Karpas-422 (cell line): ENCODE data around the gene LRRN4. TPM values are rescaled to one million over a fixed set of nuclear protein-coding genes. Genes with fewer than 3 reads are reported as not detected.

ENCODE experiments used
- DNase-seq: peaks from one replicate; pipeline ENCODE4 v3.0.0-alpha.2; 2015
- H2AFZ ChIP-seq: fragments of 200-600 bp; sonication (generic); 2 replicates; pipeline ENCODE4 v1.6.1; 2014; ENCODE audit warnings: antibody characterized with exemption, low read length, mixed read lengths
- H3K27ac ChIP-seq: fragments of 200-600 bp; sonication (generic); 2 replicates; pipeline ENCODE4 v1.5.1; 2014; ENCODE audit warnings: mild to moderate bottlenecking, low read length, moderate library complexity
- H3K27me3 ChIP-seq: fragments of 200-600 bp; sonication (generic); 2 replicates; pipeline ENCODE4 v1.6.1; 2014; ENCODE audit warnings: low read length, mixed read lengths
- H3K36me3 ChIP-seq: fragments of 200-600 bp; sonication (generic); 2 replicates; pipeline ENCODE4 v1.6.1; 2014; ENCODE audit warnings: low read length, mixed read lengths; ENCODE audit not compliant: insufficient read depth
- H3K4me1 ChIP-seq: fragments of 200-600 bp; sonication (generic); 2 replicates; pipeline ENCODE4 v1.6.1; 2014; ENCODE audit warnings: mild to moderate bottlenecking, low read length, mixed read lengths
- H3K4me2 ChIP-seq: fragments of 200-600 bp; sonication (generic); 2 replicates; pipeline ENCODE4 v1.6.1; 2014; ENCODE audit warnings: low read length, low read depth, mild to moderate bottlenecking; ENCODE audit not compliant: poor library complexity, severe bottlenecking
- H3K4me3 ChIP-seq: fragments of 200-600 bp; sonication (generic); 2 replicates; pipeline ENCODE4 v1.5.1; 2014; ENCODE audit warnings: mild to moderate bottlenecking, antibody characterized with exemption, low read length, mixed read lengths
- H3K79me2 ChIP-seq: fragments of 200-600 bp; sonication (generic); 2 replicates; pipeline ENCODE4 v1.6.1; 2014; ENCODE audit warnings: mild to moderate bottlenecking, low read length, mixed read lengths
- H3K9ac ChIP-seq: fragments of 200-600 bp; sonication (generic); 2 replicates; pipeline ENCODE4 v1.6.0; 2014; ENCODE audit warnings: low read length
- H3K9me2 ChIP-seq: fragments of 200-600 bp; sonication (generic), shearing (Covaris generic); replicated peaks from 2 replicates; pipeline ENCODE4 v1.6.0; 2014; ENCODE audit warnings: mild to moderate bottlenecking, low read length, moderate library complexity; ENCODE audit not compliant: insufficient read depth
- H3K9me3 ChIP-seq: fragments of 300-700, 200-600 bp; sonication (generic); 2 replicates; pipeline ENCODE4 v1.6.1; 2014; ENCODE audit warnings: low read length, mixed read lengths
- H4K20me1 ChIP-seq: fragments of 200-600 bp; sonication (generic); 2 replicates; pipeline ENCODE4 v1.6.1; 2014; ENCODE audit warnings: mild to moderate bottlenecking, antibody characterized with exemption, low read length, low read depth; ENCODE audit not compliant: insufficient read depth
- total RNA-seq: library from RNA; depleted of rRNA; stranded (reverse); fragments of >200 nt; shearing (Covaris generic); gene quantifications from 2 replicates; pipeline ENCODE4 v1.2.3, GENCODE V29; 2014; ENCODE audit warnings: low replicate concordance

LRRN4 gene
- total RNA-seq, 1 experiment from 2014 or later, result not detected

GRCh38 chr20:6017880-6018279 is 36.0 kb downstream of the LRRN4 start:
- Histone ChIP-seq H3K4me3 (no peak overlapping the region), H3K9ac (no peak overlapping the region), H3K4me2 (no peak overlapping the region), H2AFZ (no peak overlapping the region), H3K36me3 (peaks cover 75% of the 10 kb centered on the region), H3K27ac (no peak overlapping the region), H3K4me1 (no peaks in the 10 kb centered on the region), H3K79me2 (peaks cover 92% of the 10 kb centered on the region), H3K9me2 (no peaks in the 10 kb centered on the region), H4K20me1 (no peaks in the 10 kb centered on the region), H3K27me3 (no peaks in the 10 kb centered on the region), H3K9me3 (no peaks in the 10 kb centered on the region)
- no peak for DNase-seq

GRCh38 chr20:6017467-6017866 is 36.4 kb downstream of the LRRN4 start:
- H3K27me3 ChIP-seq, result no peaks in the 10 kb centered on the region
- no peaks in the 10 kb centered on the region for H3K4me1 ChIP-seq
- H3K4me2 ChIP-seq, result no peak overlapping the region
- DNase-seq, result no peak
- H3K9me2 ChIP-seq, result no peaks in the 10 kb centered on the region
- no peak overlapping the region for H3K4me3 ChIP-seq
- no peaks in the 10 kb centered on the region for H4K20me1 ChIP-seq
- no peak overlapping the region for H3K27ac ChIP-seq
- H2AFZ ChIP-seq, result no peak overlapping the region
- H3K36me3 ChIP-seq, result peaks cover 75% of the 10 kb centered on the region
- no peak overlapping the region for H3K9ac ChIP-seq
- no peaks in the 10 kb centered on the region for H3K9me3 ChIP-seq
- H3K79me2 ChIP-seq, result peaks cover 92% of the 10 kb centered on the region

- H3K36me3 ChIP-seq, result peaks cover 82% of the 10 kb centered on the region
- no peak for DNase-seq
- no peaks in the 10 kb centered on the region for H3K9me3 ChIP-seq
- H2AFZ ChIP-seq, result no peak overlapping the region
- no peaks in the 10 kb centered on the region for H3K27me3 ChIP-seq
- H3K4me1 ChIP-seq, result peaks cover under 1% of the 10 kb centered on the region; the same call in 1 of the 2 replicates
- no peak overlapping the region for H3K4me2 ChIP-seq
- H3K9me2 ChIP-seq, result no peaks in the 10 kb centered on the region
- no peak overlapping the region for H3K9ac ChIP-seq
- no peak overlapping the region for H3K4me3 ChIP-seq
- peaks cover 93% of the 10 kb centered on the region for H3K79me2 ChIP-seq
- no peaks in the 10 kb centered on the region for H4K20me1 ChIP-seq
- no peak overlapping the region for H3K27ac ChIP-seq
These were observed 38.9 kb downstream of the LRRN4 start for GRCh38 chr20:6014957-6015356.

GRCh38 chr20:6014017-6014416 is 39.8 kb downstream of the LRRN4 start:
- H3K9me2 ChIP-seq, result no peaks in the 10 kb centered on the region
- no peak overlapping the region for H3K9ac ChIP-seq
- H3K36me3 ChIP-seq, result peaks cover 80% of the 10 kb centered on the region
- no peak overlapping the region for H3K27ac ChIP-seq
- no peak for DNase-seq
- H3K4me2 ChIP-seq, result no peak overlapping the region
- H3K27me3 ChIP-seq, result no peaks in the 10 kb centered on the region
- peaks cover 93% of the 10 kb centered on the region for H3K79me2 ChIP-seq
- peaks cover 8% of the 10 kb centered on the region for H3K4me1 ChIP-seq
- no peak overlapping the region for H3K4me3 ChIP-seq
- no peaks in the 10 kb centered on the region for H3K9me3 ChIP-seq
- no peak overlapping the region for H2AFZ ChIP-seq
- H4K20me1 ChIP-seq, result no peaks in the 10 kb centered on the region

- H3K27me3 ChIP-seq, result no peaks in the 10 kb centered on the region
- peaks cover 94% of the 10 kb centered on the region for H3K79me2 ChIP-seq
- H4K20me1 ChIP-seq, result no peaks in the 10 kb centered on the region; the same call in 1 of the 2 replicates
- no peak for DNase-seq
- H2AFZ ChIP-seq, result no peak overlapping the region
- peaks cover 64% of the 10 kb centered on the region for H3K36me3 ChIP-seq
- H3K4me1 ChIP-seq, result peaks cover 24% of the 10 kb centered on the region
- H3K4me3 ChIP-seq, result no peak overlapping the region
- H3K9ac ChIP-seq, result no peak overlapping the region
- no peak overlapping the region for H3K4me2 ChIP-seq
- no peak overlapping the region for H3K27ac ChIP-seq
- no peaks in the 10 kb centered on the region for H3K9me2 ChIP-seq
- no peaks in the 10 kb centered on the region for H3K9me3 ChIP-seq
These were observed 41.7 kb downstream of the LRRN4 start for GRCh38 chr20:6012179-6012578.

- no peak for DNase-seq
- Histone ChIP-seq H3K4me1 (peaks cover 44% of the 10 kb centered on the region), H3K4me2 (peak overlapping the region; percentile 87), H4K20me1 (no peaks in the 10 kb centered on the region; the same call in 1 of the 2 replicates), H3K9me3 (no peaks in the 10 kb centered on the region), H3K27ac (no peak overlapping the region), H2AFZ (no peak overlapping the region), H3K27me3 (no peaks in the 10 kb centered on the region), H3K36me3 (peaks cover 30% of the 10 kb centered on the region), H3K9ac (peak overlapping the region; percentile 88; the same call in 1 of the 2 replicates), H3K79me2 (peaks cover 71% of the 10 kb centered on the region), H3K9me2 (no peaks in the 10 kb centered on the region), H3K4me3 (peak overlapping the region; percentile 94)
These were observed 45.6 kb downstream of the LRRN4 start for GRCh38 chr20:6008254-6008653.

GRCh38 chr20:6007529-6008103 is 46.2 kb downstream of the LRRN4 start:
- peaks cover 26% of the 10 kb centered on the region for H3K36me3 ChIP-seq
- H3K4me2 ChIP-seq, result peak overlapping the region; percentile 87
- peak overlapping the region; percentile 88 for H3K9ac ChIP-seq
- peaks cover 51% of the 10 kb centered on the region for H3K4me1 ChIP-seq
- no peak overlapping the region for H2AFZ ChIP-seq
- no peaks in the 10 kb centered on the region for H3K9me3 ChIP-seq
- 0 out of 2 replicates have a peak overlapping the region, but pooled peaks have one; percentile 1 for H3K27ac ChIP-seq
- no peaks in the 10 kb centered on the region for H3K27me3 ChIP-seq
- peaks cover 66% of the 10 kb centered on the region for H3K79me2 ChIP-seq
- H3K9me2 ChIP-seq, result no peaks in the 10 kb centered on the region
- no peak for DNase-seq
- H4K20me1 ChIP-seq, result no peaks in the 10 kb centered on the region; the same call in 1 of the 2 replicates
- H3K4me3 ChIP-seq, result peak overlapping the region; percentile 94

- DNase-seq, result peak; percentile 54
- Histone ChIP-seq H3K9ac (peak overlapping the region; percentile 88), H3K4me3 (peak overlapping the region; percentile 94), H3K9me3 (no peaks in the 10 kb centered on the region), H4K20me1 (no peaks in the 10 kb centered on the region; the same call in 1 of the 2 replicates), H3K4me1 (peaks cover 51% of the 10 kb centered on the region), H3K9me2 (no peaks in the 10 kb centered on the region), H3K79me2 (peaks cover 61% of the 10 kb centered on the region), H3K36me3 (peaks cover 22% of the 10 kb centered on the region), H3K4me2 (peak overlapping the region; percentile 87), H3K27me3 (no peaks in the 10 kb centered on the region), H2AFZ (no peak overlapping the region), H3K27ac (0 out of 2 replicates have a peak overlapping the region, but pooled peaks have one; percentile 1)
These were observed 46.7 kb downstream of the LRRN4 start for GRCh38 chr20:6007094-6007528.
